Sigmoid colon (tissue), 4 donors: ENCODE measurements around the gene SORBS1.

Experiments
- EP300 ChIP-seq, 4 donors: sonication (generic); formaldehyde crosslinking; IDR thresholded peaks; one replicate each; pipeline ENCODE4 v1.6.1; 2017; ENCODE audit warnings: antibody characterized with exemption in 4 of 4
- POLR2A ChIP-seq, 2 donors: fragments of 450-650 bp; IDR thresholded peaks; one replicate each; pipeline ENCODE4 v1.6.1; 2016; ENCODE audit warnings: antibody characterized with exemption in 2 of 2, mild to moderate bottlenecking in 2 of 2, moderate library complexity in 2 of 2
- TF ChIP-seq, protein P1 (sequence below), 4 experiments: fragments of 450-650 bp in 3 of 4; fragments of 200-600 bp in 1 of 4; IDR thresholded peaks; one replicate each; pipeline ENCODE4 v1.5.1; 2016 to 2019; ENCODE audit warnings: antibody characterized with exemption in 4 of 4, mild to moderate bottlenecking in 3 of 4, moderate library complexity in 2 of 4

DNA sequence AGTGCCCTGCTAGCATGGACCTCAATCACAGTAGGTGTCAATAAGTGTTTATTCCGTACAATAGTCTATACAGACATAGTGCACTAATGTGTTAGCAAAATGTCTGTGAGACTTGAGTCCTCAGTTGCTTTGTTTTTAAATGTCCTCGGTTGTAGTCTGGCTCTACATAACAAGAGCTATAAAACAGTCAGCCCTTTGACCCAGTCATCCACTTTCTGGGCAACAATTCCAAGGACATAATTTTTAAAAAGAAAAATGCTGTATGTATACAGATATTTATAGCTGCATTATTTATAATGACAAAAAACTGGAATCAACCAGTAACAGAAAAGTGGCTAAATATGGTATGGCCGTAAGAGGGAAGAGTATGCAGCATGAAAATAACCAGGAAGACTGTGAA lies 267.5 kb downstream of the SORBS1 start:
- TF ChIP-seq, protein P1, sequence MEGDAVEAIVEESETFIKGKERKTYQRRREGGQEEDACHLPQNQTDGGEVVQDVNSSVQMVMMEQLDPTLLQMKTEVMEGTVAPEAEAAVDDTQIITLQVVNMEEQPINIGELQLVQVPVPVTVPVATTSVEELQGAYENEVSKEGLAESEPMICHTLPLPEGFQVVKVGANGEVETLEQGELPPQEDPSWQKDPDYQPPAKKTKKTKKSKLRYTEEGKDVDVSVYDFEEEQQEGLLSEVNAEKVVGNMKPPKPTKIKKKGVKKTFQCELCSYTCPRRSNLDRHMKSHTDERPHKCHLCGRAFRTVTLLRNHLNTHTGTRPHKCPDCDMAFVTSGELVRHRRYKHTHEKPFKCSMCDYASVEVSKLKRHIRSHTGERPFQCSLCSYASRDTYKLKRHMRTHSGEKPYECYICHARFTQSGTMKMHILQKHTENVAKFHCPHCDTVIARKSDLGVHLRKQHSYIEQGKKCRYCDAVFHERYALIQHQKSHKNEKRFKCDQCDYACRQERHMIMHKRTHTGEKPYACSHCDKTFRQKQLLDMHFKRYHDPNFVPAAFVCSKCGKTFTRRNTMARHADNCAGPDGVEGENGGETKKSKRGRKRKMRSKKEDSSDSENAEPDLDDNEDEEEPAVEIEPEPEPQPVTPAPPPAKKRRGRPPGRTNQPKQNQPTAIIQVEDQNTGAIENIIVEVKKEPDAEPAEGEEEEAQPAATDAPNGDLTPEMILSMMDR (IDR thresholded peaks at IDR 0.05) = no peak
- TF ChIP-seq EP300 (IDR thresholded peaks at IDR 0.05) (no peak), POLR2A (IDR thresholded peaks at IDR 0.05) (no peak)
